Measurements from ENCODE around the gene RASSF5. TPM values are rescaled to one million over a fixed set of nuclear protein-coding genes. Genes with fewer than 3 reads are reported as not detected.
A peak's percentile ranks its signal among the peaks of the same experiment; 100 is the strongest.

RASSF5 gene
- total and polyA plus RNA-seq, 9 of the 15 experiments (the other 6 are each of a cell fraction or from before 2014, with no cell fraction given) = 6.1 to 41.0 (median 25.2) TPM

- peak in 1 of 2 experiments; percentile 71; a peak in 2 of 4 replicates for TF ChIP-seq MNT (conservative IDR thresholded peaks at IDR 0.05)
- TF ChIP-seq ZNF79 (CRISPR knock-in tag; IDR thresholded peaks at IDR 0.05; ENCODE audit: low read depth) = no peak; the same call in none of the 2 replicates
- 0 out of 2 replicates have a peak, but pooled peaks have one; percentile 39 for TF ChIP-seq PTRF (tag; IDR thresholded peaks at IDR 0.05)
- peak; percentile 50; the same call in 1 of the 2 replicates for TF ChIP-seq HMG20B (CRISPR knock-in tag; IDR thresholded peaks at IDR 0.05)
- no peak for TF ChIP-seq TAF1 (IDR thresholded peaks at IDR 0.05; ENCODE audit: control insufficient read depth, extremely low read depth, insufficient read depth, low read length, severe bottlenecking)
- peak; percentile 82 for TF ChIP-seq ETV5 (CRISPR knock-in tag; IDR thresholded peaks at IDR 0.05; ENCODE audit: low read depth)
- TF ChIP-seq ZNF766 (CRISPR knock-in tag; conservative IDR thresholded peaks at IDR 0.05) = peak; percentile 20; the same call in 1 of the 2 replicates
- no peak for TF ChIP-seq DNMT1 (IDR thresholded peaks at IDR 0.05)
- no peak for TF ChIP-seq ZNF75A (CRISPR knock-in tag; IDR thresholded peaks at IDR 0.05)
- peak in 1 of 2 experiments; percentile 68 for TF ChIP-seq AFF1 (IDR thresholded peaks at IDR 0.05; ENCODE audit: low read depth in 1 of 2, partially characterized antibody in 2 of 2)
- peak; percentile 73 for TF ChIP-seq MYC (IDR thresholded peaks at IDR 0.05; ENCODE audit: low read depth, low read length)
- TF ChIP-seq MYC (CRISPR knock-in tag; IDR thresholded peaks at IDR 0.05; ENCODE audit: borderline replicate concordance, low read depth) = no peak
- TF ChIP-seq TOE1 (IDR thresholded peaks at IDR 0.05; ENCODE audit: borderline replicate concordance) = peak; percentile 36; the same call in 1 of the 2 replicates
- TF ChIP-seq TOE1 (CRISPR knock-in tag; IDR thresholded peaks at IDR 0.05; ENCODE audit: borderline replicate concordance, low read depth) = no peak
- peak; percentile 88 for TF ChIP-seq LEF1 (IDR thresholded peaks at IDR 0.05)
- TF ChIP-seq MTA2 (IDR thresholded peaks at IDR 0.05; ENCODE audit: low read depth) = no peak
- peak; percentile 86; the same call in 1 of the 2 replicates for TF ChIP-seq ZNF197 (CRISPR knock-in tag; IDR thresholded peaks at IDR 0.05; ENCODE audit: low read depth)
- no peak for TF ChIP-seq ZNF785 (CRISPR knock-in tag; IDR thresholded peaks at IDR 0.05)
- peak; percentile 94 for TF ChIP-seq ZNF589 (CRISPR knock-in tag; IDR thresholded peaks at IDR 0.05; ENCODE audit: low read depth)
- TF ChIP-seq TFAP4 (CRISPR knock-in tag; IDR thresholded peaks at IDR 0.05; ENCODE audit: borderline replicate concordance) = peak; percentile 78
- TF ChIP-seq POLR2H (tag; IDR thresholded peaks at IDR 0.05; ENCODE audit: low read depth) = peak; percentile 72; the same call in 1 of the 2 replicates
Observed at GRCh38 chr1:206575165-206575893, 68.0 kb downstream of the RASSF5 start (continued).

Data from K562 (cell line).